Liver (tissue), 9 donors: ENCODE results near the gene MAP3K5. TPM values are rescaled to one million over a fixed set of nuclear protein-coding genes. Genes with fewer than 3 reads are reported as not detected.

Experiments used
- DNase-seq: peaks from one replicate; pipeline ENCODE4 v3.0.0-alpha.2; 2017; ENCODE audit warnings: low spot score
- H3K27ac ChIP-seq, 2 donors: one replicate each; pipeline ENCODE4 v1.7.0; 2013; ENCODE audit warnings: inconsistent platforms in 2 of 2, low read length in 2 of 2, control low read depth in 1 of 2, low read depth in 1 of 2, mild to moderate bottlenecking in 1 of 2
- H3K27me3 ChIP-seq, 4 donors: one replicate each; pipeline versions ENCODE4 v1.6.1 to v1.7.0; 2013; ENCODE audit warnings: low read length in 3 of 4, inconsistent platforms in 1 of 4, mild to moderate bottlenecking in 1 of 4, moderate library complexity in 1 of 4; ENCODE audit not compliant: control insufficient read depth in 4 of 4, insufficient read depth in 4 of 4
- H3K36me3 ChIP-seq, 4 donors: one replicate each; pipeline versions ENCODE4 v1.6.1 to v1.7.0; 2013; ENCODE audit warnings: low read length in 3 of 4, mild to moderate bottlenecking in 3 of 4, low read depth in 1 of 4, moderate library complexity in 1 of 4; ENCODE audit not compliant: control insufficient read depth in 4 of 4, insufficient read depth in 3 of 4
- H3K4me1 ChIP-seq, 4 donors: one replicate each; pipeline versions ENCODE4 v1.6.1 to v1.7.0; 2013; ENCODE audit warnings: low read length in 3 of 4, mild to moderate bottlenecking in 3 of 4, moderate library complexity in 1 of 4; ENCODE audit not compliant: control insufficient read depth in 4 of 4, insufficient read depth in 4 of 4
- H3K4me3 ChIP-seq, 3 donors: one replicate each; pipeline versions ENCODE4 v1.6.1 to v1.7.0; 2013; ENCODE audit warnings: low read length in 3 of 3, control low read depth in 1 of 3, low read depth in 1 of 3, mild to moderate bottlenecking in 1 of 3
- H3K9ac ChIP-seq, 2 donors: one replicate each; pipeline ENCODE4 v1.7.0; 2013; ENCODE audit warnings: low read length in 2 of 2, mild to moderate bottlenecking in 2 of 2, moderate library complexity in 2 of 2, control low read depth in 1 of 2, low read depth in 1 of 2
- H3K9me3 ChIP-seq, 4 donors: one replicate each; pipeline versions ENCODE4 v1.6.1 to v1.7.0; 2013; ENCODE audit warnings: low read length in 3 of 4; ENCODE audit not compliant: control insufficient read depth in 4 of 4
- CTCF ChIP-seq: fragments of 150-350 bp; IDR thresholded peaks from 2 replicates; pipeline ENCODE4 v1.5.1; 2017; ENCODE audit warnings: improper control_type of control experiment, low read depth, low read length; ENCODE audit not compliant: missing input control
- EGR1 ChIP-seq, 2 donors: IDR thresholded peaks; 2 replicates each; pipeline ENCODE4 v1.6.1; 2016 to 2018; ENCODE audit warnings: antibody characterized with exemption in 2 of 2, low read depth in 2 of 2
- FOXA1 ChIP-seq: IDR thresholded peaks from 2 replicates; pipeline ENCODE4 v1.6.1; 2016; ENCODE audit warnings: antibody characterized with exemption
- FOXA2 ChIP-seq: IDR thresholded peaks from 2 replicates; pipeline ENCODE4 v1.6.1; 2016; ENCODE audit warnings: antibody characterized with exemption
- GABPA ChIP-seq, 2 donors: IDR thresholded peaks in 1 of 2; conservative IDR thresholded peaks in 1 of 2; 2 replicates each; pipeline ENCODE4 v1.6.1; 2016; ENCODE audit warnings: antibody characterized with exemption in 2 of 2, mild to moderate bottlenecking in 1 of 2, moderate library complexity in 1 of 2
- HNF4A ChIP-seq, 2 donors: conservative IDR thresholded peaks; 2 replicates each; pipeline ENCODE4 v1.6.1; 2016; ENCODE audit warnings: antibody characterized with exemption in 2 of 2, mild to moderate bottlenecking in 2 of 2
- HNF4G ChIP-seq: IDR thresholded peaks from 2 replicates; pipeline ENCODE4 v1.6.1; 2016; ENCODE audit warnings: antibody characterized with exemption
- JUND ChIP-seq, 2 donors: IDR thresholded peaks; 2 replicates each; pipeline ENCODE4 v1.6.1; 2016; ENCODE audit warnings: antibody characterized with exemption in 2 of 2
- NR2F2 ChIP-seq: IDR thresholded peaks from 2 replicates; pipeline ENCODE4 v1.6.1; 2016; ENCODE audit warnings: antibody characterized with exemption
- RAD21 ChIP-seq, 2 donors: IDR thresholded peaks; 2 replicates each; pipeline ENCODE4 v1.6.1; 2016; ENCODE audit warnings: antibody characterized with exemption in 2 of 2, mild to moderate bottlenecking in 2 of 2
- REST ChIP-seq: IDR thresholded peaks from 2 replicates; pipeline ENCODE4 v1.6.1; 2016; ENCODE audit warnings: antibody characterized with exemption, mild to moderate bottlenecking
- RXRA ChIP-seq, 2 donors: IDR thresholded peaks; 2 replicates each; pipeline ENCODE4 v1.6.1; 2017 to 2018; ENCODE audit warnings: antibody characterized with exemption in 2 of 2, mild to moderate bottlenecking in 1 of 2
- SP1 ChIP-seq: IDR thresholded peaks from 2 replicates; pipeline ENCODE4 v1.6.1; 2018; ENCODE audit warnings: antibody characterized with exemption, mild to moderate bottlenecking
- TAF1 ChIP-seq: conservative IDR thresholded peaks from 2 replicates; pipeline ENCODE4 v1.6.1; 2016; ENCODE audit warnings: antibody characterized with exemption, mild to moderate bottlenecking
- YY1 ChIP-seq: IDR thresholded peaks from 2 replicates; pipeline ENCODE4 v1.6.1; 2016; ENCODE audit warnings: antibody characterized with exemption, mild to moderate bottlenecking
- ZBTB33 ChIP-seq: IDR thresholded peaks from 2 replicates; pipeline ENCODE4 v1.6.1; 2016; ENCODE audit warnings: antibody characterized with exemption
- WGBS: extraction: QIAGEN DNeasy Blood & Tissue Kit; methylation state at CpG from one replicate; pipeline ENCODE4 v1.1.7; 2013; 5-methylcytosine and 5-hydroxymethylcytosine counted together
- polyA plus RNA-seq, 2 donors: library from polyadenylated mRNA; stranded (reverse) in 1 of 2; unstranded in 1 of 2; fragments of 200-250 nt in 1 of 2; fragments of >200 nt in 1 of 2; fragmentation: Nextera tagmentation in 1 of 2; extraction: Ambion mirVana in 1 of 2; gene quantifications; one replicate each; pipeline versions ENCODE4 v1.2.1 to v1.2.3, GENCODE V29; 2013 to 2015
- total RNA-seq, 2 donors: library from RNA; depleted of rRNA; stranded (reverse); fragments of >200 nt; gene quantifications; one replicate each; pipeline ENCODE4 v1.2.3, GENCODE V29; 2014
- TF ChIP-seq, protein P1 (sequence below): IDR thresholded peaks from 2 replicates; pipeline ENCODE4 v1.6.1; 2016; ENCODE audit warnings: antibody characterized with exemption
- TF ChIP-seq, protein P2 (sequence below): IDR thresholded peaks from 2 replicates; pipeline ENCODE4 v1.6.1; 2016; ENCODE audit warnings: antibody characterized with exemption
- donor health status: healthy.
- donor health status: healthy.
- donor health status: healthy.
- donor health status: healthy.
- donor health status: healthy.

The MAP3K5 gene
- total and polyA plus RNA-seq, 4 donors = 2.9 to 18.0 (median 5.5) TPM

GRCh38 chr6:136511926-136512325 lies 280.4 kb downstream of the MAP3K5 start:
- no peak for DNase-seq
- no peak overlapping the region for H3K4me3 ChIP-seq
- no peaks in the 10 kb centered on the region for H3K9me3 ChIP-seq
- peak overlapping the region; percentile 73 to 78 for H3K27ac ChIP-seq
- peak overlapping the region in 1 of 2 donors; percentile 4 for H3K9ac ChIP-seq
- H3K27me3 ChIP-seq = no peaks in the 10 kb centered on the region
- 27% methylated on average over 3 of the region's 3 CpGs for WGBS
- H3K4me1 ChIP-seq = peaks cover 8 to 56% (median 36%) of the 10 kb centered on the region in 4 donors
- no peaks in the 10 kb centered on the region for H3K36me3 ChIP-seq
- peak; percentile 89 to 94 for TF ChIP-seq RXRA (IDR thresholded peaks at IDR 0.05)
- peak; percentile 94 for TF ChIP-seq REST
- TF ChIP-seq FOXA2 = peak; percentile 79
- TF ChIP-seq YY1 = peak; percentile 91
- peak; percentile 55 to 61 for TF ChIP-seq RAD21 (IDR thresholded peaks at IDR 0.05)
- peak; percentile 69 for TF ChIP-seq TAF1
- TF ChIP-seq HNF4A (conservative IDR thresholded peaks at IDR 0.05) = peak; percentile 96 to 97
- TF ChIP-seq EGR1 (IDR thresholded peaks at IDR 0.05; ENCODE audit: low read depth in 2 of 2) = peak in 1 of 2 donors; percentile 66
- TF ChIP-seq, protein P1, sequence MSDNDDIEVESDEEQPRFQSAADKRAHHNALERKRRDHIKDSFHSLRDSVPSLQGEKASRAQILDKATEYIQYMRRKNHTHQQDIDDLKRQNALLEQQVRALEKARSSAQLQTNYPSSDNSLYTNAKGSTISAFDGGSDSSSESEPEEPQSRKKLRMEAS = peak; percentile 63
- TF ChIP-seq GABPA (IDR thresholded peaks at IDR 0.05 in 1 of 2, conservative IDR thresholded peaks at IDR 0.05 in 1 of 2) = peak in 1 of 2 donors; percentile 8
- TF ChIP-seq, protein P2, sequence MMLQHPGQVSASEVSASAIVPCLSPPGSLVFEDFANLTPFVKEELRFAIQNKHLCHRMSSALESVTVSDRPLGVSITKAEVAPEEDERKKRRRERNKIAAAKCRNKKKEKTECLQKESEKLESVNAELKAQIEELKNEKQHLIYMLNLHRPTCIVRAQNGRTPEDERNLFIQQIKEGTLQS = peak; percentile 12
- TF ChIP-seq ZBTB33 = peak; percentile 91
- peak; percentile 83 to 91 for TF ChIP-seq JUND (IDR thresholded peaks at IDR 0.05)
- TF ChIP-seq FOXA1 = peak; percentile 75
- no peak for TF ChIP-seq CTCF
- peak; percentile 92 for TF ChIP-seq HNF4G
- TF ChIP-seq SP1 = peak; percentile 97
- no peak for TF ChIP-seq NR2F2
